ENCODE data around the gene ZBTB26. TPM values are rescaled to one million over a fixed set of nuclear protein-coding genes. Genes with fewer than 3 reads are reported as not detected.

ZBTB26 gene
- total and polyA plus RNA-seq, 10 of the 15 experiments (the other 5 are each of a cell fraction or from before 2014, with no cell fraction given): 1.8 to 19.5 (median 4.5) TPM

DNA sequence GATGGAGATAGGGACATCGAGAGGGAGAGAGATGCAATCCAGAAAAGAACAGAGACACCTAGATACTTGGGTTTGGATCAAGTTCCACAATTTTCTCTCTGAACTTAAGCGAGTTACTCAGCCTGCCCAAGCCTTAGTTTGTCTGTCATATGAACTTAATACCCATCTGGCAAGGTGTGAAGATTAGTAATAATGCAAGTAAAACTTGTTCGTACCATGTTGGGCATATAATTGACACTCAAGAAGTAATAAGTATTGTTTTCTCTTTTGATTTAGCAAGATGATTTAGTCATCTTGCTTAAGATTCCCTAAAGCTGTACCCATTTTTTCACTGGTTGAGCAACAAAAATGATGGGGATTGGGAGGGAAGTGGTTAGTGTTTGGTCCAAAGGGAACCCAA is 17.0 kb upstream of the ZBTB26 start:
- ATAC-seq (peak; percentile 64), FAIRE-seq (no peak), DNase-seq (ENCODE audit: low read depth, low spot score) (no peak)
- ChIA-PET SMC1A (ENCODE audit: uncharacterized antibody, unreplicated experiment) (interaction anchor here (1.0 to 2.2 kb wide), 6 partner anchors 8 to 46 kb away, joined by 4 to 11 read pairs (median 8); partner anchors contain the start of gene ZBTB6), CTCF (interaction anchor here (1.1 to 1.5 kb wide), 5 partner anchors 11 to 44 kb away, joined by 3 to 9 read pairs (median 5); partner anchors contain the start of genes RC3H2, ZBTB26 and ZBTB6), POLR2A (interaction anchor here (1.9 to 2.6 kb wide), 4 partner anchors 15 to 44 kb away, joined by 7 to 10 read pairs (median 8); partner anchors contain the start of genes RC3H2, ZBTB26 and ZBTB6), RAD21 (ENCODE audit: unreplicated experiment) (interaction anchor here (1.0 to 1.3 kb wide), 3 partner anchors 35 to 1268 kb away, joined by 3 read pairs; partner anchors contain the start of gene ZBTB6)
- in situ Hi-C loops (cut with MboI): no loop called here
- Histone ChIP-seq H4K20me1 (ENCODE audit: control insufficient read depth, insufficient read depth) (no peaks in the 10 kb centered on the region), H3K4me3 (peak overlapping the region; percentile 39; the same call in 1 of the 2 replicates), H3K4me2 (ENCODE audit: control insufficient read depth, insufficient read depth) (peak overlapping the region; percentile 12; the same call in 1 of the 2 replicates), H2AFZ (ENCODE audit: control insufficient read depth, low read depth, low read length) (no peak overlapping the region), H3K36me3 (ENCODE audit: control insufficient read depth in 2 of 2, insufficient read depth in 2 of 2, low read length in 1 of 2) (no peaks in the 10 kb centered on the region), H3K4me1 (ENCODE audit: control insufficient read depth, insufficient read depth, low read length) (peaks cover 15% of the 10 kb centered on the region; the same call in 1 of the 2 replicates), H3K27me3 (replicated peaks in 1 of 2; ENCODE audit: control insufficient read depth in 2 of 2, insufficient read depth in 2 of 2, low read length in 1 of 2) (no peaks in the 10 kb centered on the region), H3K79me2 (ENCODE audit: control insufficient read depth, insufficient read depth, low read length) (peaks cover 75% of the 10 kb centered on the region), H3K27ac (ENCODE audit: control insufficient read depth, insufficient read depth) (no peak overlapping the region), H3K9ac (ENCODE audit: control insufficient read depth, insufficient read depth, low read length) (no peak overlapping the region), H3K9me3 (replicated peaks; ENCODE audit: control insufficient read depth, insufficient read depth, low read length) (peaks cover 1% of the 10 kb centered on the region; the same call in 1 of the 3 replicates)
- peak in 1 of 2 experiments; percentile 25; a peak in 1 of 4 replicates for TF ChIP-seq IKZF2 (IDR thresholded peaks at IDR 0.05)
- TF ChIP-seq RBBP5 (conservative IDR thresholded peaks at IDR 0.05): no peak
- TF ChIP-seq, protein P1, sequence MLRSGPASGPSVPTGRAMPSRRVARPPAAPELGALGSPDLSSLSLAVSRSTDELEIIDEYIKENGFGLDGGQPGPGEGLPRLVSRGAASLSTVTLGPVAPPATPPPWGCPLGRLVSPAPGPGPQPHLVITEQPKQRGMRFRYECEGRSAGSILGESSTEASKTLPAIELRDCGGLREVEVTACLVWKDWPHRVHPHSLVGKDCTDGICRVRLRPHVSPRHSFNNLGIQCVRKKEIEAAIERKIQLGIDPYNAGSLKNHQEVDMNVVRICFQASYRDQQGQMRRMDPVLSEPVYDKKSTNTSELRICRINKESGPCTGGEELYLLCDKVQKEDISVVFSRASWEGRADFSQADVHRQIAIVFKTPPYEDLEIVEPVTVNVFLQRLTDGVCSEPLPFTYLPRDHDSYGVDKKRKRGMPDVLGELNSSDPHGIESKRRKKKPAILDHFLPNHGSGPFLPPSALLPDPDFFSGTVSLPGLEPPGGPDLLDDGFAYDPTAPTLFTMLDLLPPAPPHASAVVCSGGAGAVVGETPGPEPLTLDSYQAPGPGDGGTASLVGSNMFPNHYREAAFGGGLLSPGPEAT (IDR thresholded peaks at IDR 0.05; ENCODE audit: low read depth): no peak
- no peak for TF ChIP-seq CHD4 (IDR thresholded peaks at IDR 0.05)
- TF ChIP-seq MTA2 (IDR thresholded peaks at IDR 0.05; ENCODE audit: low read depth): peak; percentile 31; the same call in 1 of the 2 replicates
- 0 out of 2 replicates have a peak, but pooled peaks have one; percentile 35 for TF ChIP-seq JUND (IDR thresholded peaks at IDR 0.05; ENCODE audit: low read depth, low read length)
- TF ChIP-seq, protein P2, sequence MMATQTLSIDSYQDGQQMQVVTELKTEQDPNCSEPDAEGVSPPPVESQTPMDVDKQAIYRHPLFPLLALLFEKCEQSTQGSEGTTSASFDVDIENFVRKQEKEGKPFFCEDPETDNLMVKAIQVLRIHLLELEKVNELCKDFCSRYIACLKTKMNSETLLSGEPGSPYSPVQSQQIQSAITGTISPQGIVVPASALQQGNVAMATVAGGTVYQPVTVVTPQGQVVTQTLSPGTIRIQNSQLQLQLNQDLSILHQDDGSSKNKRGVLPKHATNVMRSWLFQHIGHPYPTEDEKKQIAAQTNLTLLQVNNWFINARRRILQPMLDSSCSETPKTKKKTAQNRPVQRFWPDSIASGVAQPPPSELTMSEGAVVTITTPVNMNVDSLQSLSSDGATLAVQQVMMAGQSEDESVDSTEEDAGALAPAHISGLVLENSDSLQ (IDR thresholded peaks at IDR 0.05): peak; percentile 66
- TF ChIP-seq JUNB (IDR thresholded peaks at IDR 0.05): peak; percentile 69
- TSS peak; percentile 17 for BruUV-seq (replicated peaks)
- WGBS (ENCODE audit: insufficient coverage, insufficient replicate concordance, low lambda C conversion rate, missing lambda C conversion rate): 63% methylated on average over 3 of the region's 3 CpGs
- intact Hi-C loops (cut with micrococcal nuclease; ENCODE audit: unreplicated experiment): no loop called here
